MM.1S (cell line): Measurements from ENCODE around the gene ESRRA.

Source experiments
- EZH2 ChIP-seq: fragments of 300-600 bp; sonication (generic); optimal IDR thresholded peaks from 2 replicates; pipeline ENCODE3; 2017; ENCODE audit warnings: low read depth, mild to moderate bottlenecking, antibody characterized with exemption, low read length, mixed read lengths
- EZH2phosphoT487 ChIP-seq: fragments of 300-600 bp; sonication (generic); IDR thresholded peaks from 2 replicates; pipeline ENCODE4 v1.6.1; 2018; ENCODE audit warnings: antibody characterized with exemption, low read length
- TF ChIP-seq, protein P1 (sequence below): fragments of 300-600 bp; sonication (generic); IDR thresholded peaks from 2 replicates; pipeline ENCODE4 v1.5.1; 2016; ENCODE audit warnings: antibody characterized with exemption, low read length, mixed read lengths

- TF ChIP-seq, protein P1, sequence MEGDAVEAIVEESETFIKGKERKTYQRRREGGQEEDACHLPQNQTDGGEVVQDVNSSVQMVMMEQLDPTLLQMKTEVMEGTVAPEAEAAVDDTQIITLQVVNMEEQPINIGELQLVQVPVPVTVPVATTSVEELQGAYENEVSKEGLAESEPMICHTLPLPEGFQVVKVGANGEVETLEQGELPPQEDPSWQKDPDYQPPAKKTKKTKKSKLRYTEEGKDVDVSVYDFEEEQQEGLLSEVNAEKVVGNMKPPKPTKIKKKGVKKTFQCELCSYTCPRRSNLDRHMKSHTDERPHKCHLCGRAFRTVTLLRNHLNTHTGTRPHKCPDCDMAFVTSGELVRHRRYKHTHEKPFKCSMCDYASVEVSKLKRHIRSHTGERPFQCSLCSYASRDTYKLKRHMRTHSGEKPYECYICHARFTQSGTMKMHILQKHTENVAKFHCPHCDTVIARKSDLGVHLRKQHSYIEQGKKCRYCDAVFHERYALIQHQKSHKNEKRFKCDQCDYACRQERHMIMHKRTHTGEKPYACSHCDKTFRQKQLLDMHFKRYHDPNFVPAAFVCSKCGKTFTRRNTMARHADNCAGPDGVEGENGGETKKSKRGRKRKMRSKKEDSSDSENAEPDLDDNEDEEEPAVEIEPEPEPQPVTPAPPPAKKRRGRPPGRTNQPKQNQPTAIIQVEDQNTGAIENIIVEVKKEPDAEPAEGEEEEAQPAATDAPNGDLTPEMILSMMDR = no peak
- TF ChIP-seq EZH2phosphoT487 (no peak), EZH2 (no peak)
These were observed 10.6 kb upstream of the ESRRA start for GRCh38 chr11:64294774-64295173.
